GM19238 (cell line): Measurements from ENCODE around the gene PITX1.
"Not testable (repeated sequence)": the region's sequence is repeated elsewhere in the genome, so short reads cannot be mapped to it uniquely, and the experiment has no call there.

Experiments used
- DNase-seq: peaks from one replicate; pipeline ENCODE4 v3.0.0; 2011; ENCODE audit warnings: low spot score; ENCODE audit not compliant: insufficient read length

PITX1 gene

DNA sequence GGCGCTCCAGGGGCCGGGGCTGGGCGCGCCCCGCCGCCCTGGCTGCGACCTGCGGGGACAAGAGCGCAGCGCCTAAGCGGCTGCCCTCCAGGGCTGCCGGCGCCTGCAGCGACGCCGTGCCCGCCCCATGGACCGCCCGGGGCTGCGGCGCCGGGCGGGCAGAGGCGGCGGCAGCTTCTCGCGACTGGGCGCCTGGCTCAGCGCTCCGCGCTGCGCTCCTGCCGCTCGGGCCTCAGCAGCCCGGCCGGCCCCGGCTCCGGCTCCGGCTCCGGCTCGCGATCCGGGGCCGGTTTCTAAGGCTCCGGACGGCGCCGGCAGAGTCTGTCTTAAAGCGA is at the start of gene PITX1:
Gene PITX1, minus strand, starts transcription at position 328 of the 335 bp plus-strand sequence. CDS start 347 bp downstream, outside the sequence.
- DNase-seq, result no peak

DNA sequence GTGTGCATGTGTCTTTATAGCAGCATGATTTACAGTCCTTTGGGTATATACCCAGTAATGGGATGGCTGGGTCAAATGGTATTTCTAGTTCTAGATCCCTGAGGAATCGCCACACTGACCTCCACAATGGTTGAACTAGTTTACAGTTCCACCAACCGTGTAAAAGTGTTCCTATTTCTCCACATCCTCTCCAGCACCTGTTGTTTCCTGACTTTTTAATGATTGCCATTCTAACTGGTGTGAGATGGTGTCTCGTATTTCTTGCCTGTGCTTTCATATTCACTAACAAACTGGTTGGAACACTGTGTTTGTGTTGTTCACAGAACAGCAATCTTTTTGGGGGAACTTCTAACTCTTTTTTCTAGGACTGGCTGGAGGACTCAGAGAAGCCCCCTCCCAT is 49.3 kb upstream of the PITX1 start:
- DNase-seq, result not testable (repeated sequence)

DNA sequence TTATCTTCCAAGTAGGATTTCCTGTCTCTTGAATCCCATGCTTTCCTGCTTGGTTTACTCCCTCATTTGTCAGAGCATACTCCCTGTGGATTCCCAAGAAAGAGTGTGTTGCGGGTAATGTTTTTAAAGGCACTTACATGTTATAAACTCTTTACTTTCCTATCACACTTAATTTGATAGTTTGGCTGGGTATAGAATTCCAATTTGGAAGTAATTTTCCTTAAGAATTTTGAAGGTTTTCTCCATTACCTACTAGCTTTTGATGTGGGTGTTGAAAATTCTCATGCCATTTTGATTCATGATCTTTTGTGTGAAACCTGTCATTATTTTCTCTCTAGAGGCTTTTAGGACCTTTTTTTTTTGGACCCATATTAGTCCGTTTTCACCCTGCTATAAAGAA is 47.2 kb upstream of the PITX1 start:
- no peak for DNase-seq

DNA sequence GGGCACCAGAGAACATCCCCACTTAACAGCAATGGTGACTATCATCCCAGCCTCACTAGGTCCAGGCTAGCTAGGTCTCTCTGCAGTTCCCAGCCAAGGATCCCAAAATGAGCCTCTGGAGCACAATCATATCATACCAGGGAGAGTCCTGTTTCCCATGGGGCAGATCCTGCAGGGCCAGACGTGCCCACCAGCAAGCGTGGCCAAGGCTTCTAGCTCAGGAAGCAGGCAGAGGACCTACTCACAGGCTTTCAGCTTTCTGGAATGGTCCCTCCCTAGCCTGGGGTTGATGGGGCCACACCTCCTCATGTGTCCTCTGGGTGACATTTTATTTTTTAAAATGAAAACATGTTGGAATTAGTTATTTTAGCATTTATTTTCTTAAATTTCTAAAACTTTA is 45.7 kb upstream of the PITX1 start:
- DNase-seq, result no peak

DNA sequence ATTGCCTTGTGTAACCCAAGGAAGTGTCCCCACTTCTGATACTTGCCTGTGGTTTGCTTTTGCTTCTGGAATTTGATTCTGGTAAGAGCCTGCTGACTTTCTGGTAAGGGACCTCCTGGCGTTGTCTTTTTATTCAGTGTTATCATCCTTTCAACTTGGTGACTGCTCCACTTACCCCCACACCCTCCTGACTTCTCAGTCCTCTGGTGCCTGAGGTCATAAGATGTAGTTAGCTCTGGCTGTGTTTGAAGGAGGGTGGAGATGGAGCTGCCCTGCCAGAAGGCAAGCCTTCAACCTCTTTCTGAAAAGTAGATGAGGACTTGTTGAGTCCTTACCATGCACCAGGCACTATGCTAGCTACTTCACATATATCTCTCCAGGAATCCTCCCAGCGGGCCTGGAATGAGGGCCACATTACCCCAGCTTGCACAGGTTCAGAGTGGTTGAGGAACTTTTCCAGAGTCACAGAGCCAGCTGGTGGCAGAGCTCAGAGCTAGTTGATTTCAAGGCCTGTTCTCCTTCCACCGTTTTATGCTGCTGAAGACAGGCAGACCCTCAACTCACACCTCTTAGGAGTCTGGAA is 45.2 kb upstream of the PITX1 start:
- DNase-seq, result no peak

DNA sequence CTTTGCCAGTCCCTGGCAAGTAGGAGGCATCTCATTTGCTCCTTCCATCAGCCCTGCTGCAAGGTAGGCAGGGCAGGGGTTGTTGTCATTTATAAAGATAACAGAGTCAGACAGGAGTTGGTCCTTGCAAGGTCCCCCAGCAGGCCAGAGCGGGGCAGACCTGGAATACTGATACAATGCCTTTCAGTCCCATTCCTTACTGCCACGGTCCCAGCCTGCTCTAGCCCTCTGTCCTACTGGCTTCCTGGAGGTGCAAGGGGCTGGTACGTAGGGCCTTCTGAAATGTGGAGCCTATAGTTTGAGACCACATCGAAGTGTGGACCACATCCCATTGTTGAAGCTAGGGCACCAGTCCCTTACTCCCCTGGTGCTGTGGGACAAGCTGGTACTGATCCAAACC is 42.8 kb upstream of the PITX1 start:
- no peak for DNase-seq

DNA sequence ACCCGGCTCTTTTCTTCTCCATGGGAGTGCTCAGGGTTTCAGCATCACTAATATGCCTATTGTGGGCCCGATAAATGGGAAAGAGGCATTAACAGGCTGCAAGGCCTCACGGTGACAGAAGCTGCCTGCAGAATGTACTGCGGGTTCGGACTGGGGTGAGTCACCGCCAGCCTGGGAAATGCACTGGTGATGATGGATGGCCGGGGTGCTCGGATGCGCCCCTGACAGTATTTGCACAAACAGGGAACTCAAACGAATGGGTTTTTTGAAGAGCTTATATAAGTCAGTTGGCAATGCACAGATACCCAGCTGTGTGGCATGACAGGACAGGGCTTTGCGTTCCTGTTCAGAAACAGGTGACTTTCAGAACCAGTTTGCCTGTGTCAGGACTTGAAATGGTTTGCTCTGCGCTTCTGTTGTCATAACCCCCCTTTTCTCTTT is 42.0 kb upstream of the PITX1 start:
- no peak for DNase-seq

DNA sequence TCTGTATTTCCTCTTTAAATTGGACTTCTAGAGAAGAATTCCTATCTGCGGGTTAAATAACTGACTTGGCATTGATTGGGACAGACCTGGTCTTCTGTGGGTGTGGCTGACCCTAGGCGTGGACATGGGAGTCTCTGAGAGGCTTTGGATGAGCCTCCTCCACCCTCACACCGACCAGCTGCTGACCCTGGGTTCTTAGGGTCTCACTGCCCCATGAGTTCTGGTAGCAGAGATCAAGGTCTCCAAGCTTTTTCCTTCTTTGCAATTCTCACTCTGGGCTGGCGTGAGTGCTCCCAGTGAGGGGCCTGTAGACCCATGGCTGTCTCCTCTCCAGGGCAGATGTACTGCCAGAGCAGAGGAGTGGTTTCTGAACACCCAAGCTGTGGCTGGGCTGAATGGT is 41.6 kb upstream of the PITX1 start:
- DNase-seq, result no peak

DNA sequence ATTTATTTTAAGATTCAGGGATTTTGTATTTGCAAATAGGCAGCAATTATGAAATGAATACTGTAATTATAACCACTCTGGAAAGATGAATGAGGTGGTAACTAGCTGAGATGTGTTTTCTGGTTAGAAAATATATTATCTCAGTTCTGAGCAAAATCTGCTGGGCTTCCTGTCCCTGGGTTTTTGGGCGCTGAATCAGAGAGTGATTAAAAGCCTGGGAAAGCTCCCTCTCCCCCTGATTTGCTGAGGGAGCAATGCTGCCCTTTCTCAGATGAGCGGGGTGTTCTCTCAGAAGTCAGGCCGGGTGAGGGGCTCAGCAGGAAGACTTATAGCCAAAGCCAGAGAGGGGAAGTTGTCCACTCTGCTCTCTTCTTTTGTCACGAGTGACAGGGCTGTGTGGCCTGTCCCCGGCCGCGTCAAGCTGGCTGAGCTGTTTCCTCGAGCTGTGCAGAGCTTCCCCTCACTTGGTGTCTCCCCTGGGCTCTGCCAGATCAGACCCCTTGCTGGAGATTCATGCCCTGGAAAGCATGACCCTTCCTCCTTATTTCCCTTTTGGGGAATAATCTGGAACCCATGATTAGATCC is 39.8 kb upstream of the PITX1 start:
- DNase-seq, result no peak

DNA sequence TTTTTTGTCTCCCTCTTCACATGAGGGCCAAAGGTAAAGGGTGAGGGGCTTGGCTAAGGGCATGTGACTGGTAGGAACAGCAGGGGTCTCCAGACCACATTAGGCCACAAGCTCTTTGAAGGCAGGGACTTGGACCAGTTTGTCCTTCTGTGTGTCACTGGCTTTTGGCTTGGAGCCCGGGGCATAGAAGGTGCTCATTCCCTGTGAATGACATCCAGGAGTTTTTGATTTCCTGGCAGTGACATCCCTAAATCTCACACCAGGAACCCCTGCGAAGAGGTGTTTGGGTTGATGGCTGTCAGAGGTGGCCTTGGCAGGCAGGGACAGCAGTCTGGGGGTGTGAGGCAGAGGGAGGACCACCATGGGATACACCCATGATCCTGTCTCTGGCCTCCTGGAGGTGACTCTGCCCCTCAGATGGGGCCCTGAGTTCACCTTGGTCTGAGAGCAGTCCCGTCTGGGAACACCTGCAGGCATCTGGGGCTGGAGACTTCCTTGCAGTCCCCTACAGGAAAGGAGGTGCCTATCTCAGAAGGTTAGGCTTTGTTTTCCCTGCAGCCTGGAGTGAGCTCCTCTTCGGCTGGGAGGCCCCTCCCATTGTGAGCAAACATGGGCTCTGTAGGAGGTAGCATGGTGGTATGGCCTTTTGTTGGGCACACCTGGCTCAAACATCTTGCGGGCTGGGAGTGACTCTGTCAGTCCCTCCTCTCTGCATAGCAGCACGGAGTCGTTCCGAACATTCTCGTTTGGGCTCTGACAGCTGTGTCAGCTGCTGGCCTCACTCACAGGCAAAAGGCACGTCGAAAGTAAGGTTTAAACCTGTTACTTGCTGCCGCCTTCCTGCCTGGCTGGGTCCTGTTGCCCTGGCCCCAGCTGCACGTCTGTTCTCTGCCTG is 38.6 kb upstream of the PITX1 start:
- DNase-seq, result no peak

DNA sequence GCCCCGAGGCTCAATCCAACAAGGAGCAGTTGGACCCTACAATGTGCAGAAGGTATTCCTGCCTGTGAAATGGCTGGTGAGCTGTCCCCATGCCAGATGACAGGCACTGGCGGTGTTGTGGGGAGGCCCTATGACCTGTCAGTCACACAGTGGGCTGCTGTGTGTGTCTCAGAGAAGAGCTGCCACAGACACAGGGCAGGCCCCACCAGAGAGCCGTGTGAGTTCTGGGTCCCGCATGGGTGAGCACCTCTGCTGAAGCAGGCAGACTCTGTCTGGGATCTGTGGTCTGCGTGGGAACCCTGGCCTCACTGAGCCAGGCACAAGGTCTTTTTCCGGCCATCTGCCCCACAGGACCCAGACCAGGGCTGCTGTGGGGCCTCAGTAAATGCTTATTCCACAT is 37.3 kb upstream of the PITX1 start:
- no peak for DNase-seq

DNA sequence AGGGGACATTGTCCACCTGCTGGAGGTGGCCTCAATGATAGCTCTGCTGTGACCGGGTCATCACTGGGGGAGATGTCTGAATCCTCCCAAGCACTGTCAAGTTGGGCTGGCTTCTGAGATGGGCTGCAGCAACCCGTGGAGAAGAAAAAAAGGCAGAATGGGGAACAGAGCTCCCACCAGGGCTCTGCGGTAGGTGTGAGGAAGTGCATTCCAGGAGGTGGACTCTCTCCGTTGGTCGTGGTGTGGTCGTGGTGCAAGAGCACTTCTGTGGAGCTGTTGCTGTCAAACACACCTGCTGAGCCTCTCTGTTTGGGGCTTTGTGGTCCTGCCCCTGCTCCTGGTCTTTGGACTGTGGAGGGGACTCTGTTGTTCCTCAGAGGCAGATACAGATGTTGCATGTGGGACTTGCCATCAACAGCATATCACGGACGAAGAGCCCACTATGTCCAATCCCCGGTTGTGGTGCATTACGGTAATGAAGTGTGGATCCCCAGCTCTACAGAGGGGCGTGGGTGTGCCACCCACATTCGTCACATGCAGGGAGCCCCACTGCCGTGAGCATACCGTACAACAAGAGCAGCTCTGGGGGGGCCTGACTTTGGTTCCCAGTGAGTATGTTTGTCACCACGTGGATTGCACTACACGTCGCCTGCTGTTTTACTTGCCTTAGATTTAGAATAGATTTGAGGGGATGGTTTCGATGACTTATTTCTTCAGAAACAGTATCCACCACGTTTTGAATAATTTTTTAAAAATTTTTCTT is 36.0 kb upstream of the PITX1 start:
- DNase-seq, result no peak

DNA sequence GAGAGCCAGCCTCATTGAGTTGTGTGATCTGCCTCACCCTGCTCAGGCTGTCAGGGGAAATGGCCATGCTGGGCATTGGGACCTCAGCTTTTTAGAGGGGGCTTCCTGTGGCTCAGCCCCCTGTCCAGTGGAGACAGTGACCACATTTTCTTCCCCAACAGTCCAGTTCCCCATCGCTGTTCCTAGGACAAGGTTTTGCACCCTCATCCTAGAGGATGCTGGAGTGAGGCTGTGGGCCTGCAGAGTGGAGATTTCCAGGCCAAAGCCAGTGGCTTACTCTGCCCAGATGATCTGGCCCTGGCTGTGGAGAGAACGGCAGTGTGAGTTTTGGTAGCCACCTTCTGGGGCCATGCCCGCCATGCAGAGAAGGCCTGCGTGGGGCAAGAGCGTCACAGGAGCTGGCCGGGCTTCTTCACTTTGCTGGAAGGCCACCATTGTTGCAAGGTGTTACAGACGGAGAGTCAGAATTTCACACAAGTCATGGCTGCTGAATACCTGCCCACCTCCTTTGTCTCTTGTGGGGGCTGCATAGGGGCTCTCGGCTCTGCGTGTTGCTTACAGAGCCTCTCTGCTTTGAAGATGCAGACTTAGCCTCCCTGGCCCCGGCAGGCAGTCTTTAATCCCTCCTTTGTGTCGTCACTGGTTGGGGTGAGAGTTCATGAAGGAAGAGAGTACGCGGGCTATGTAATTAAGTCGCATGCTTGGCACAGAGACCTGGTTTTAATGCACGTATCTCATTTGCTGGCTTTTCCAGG is 35.2 kb upstream of the PITX1 start:
- DNase-seq, result no peak

DNA sequence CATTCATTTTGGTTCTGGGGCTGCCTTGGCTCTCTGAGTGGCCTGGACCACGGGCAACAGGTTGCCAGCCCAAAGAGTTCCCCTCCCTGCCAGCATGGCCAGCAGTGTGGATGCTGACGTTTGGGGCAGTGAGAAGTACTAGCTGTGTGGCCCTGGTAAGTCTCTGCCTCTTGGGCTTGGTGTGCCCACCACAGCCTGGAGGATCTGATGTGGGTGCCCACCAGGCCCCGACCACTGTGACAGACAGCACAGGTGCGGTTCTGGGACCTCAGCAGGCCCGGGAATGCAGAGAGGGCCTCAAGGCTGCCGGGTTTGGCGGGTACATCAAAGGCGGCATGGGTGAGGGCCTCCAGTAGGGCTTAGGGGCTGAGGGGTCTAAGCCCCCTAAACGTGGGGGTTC is 33.6 kb upstream of the PITX1 start:
- no peak for DNase-seq

DNA sequence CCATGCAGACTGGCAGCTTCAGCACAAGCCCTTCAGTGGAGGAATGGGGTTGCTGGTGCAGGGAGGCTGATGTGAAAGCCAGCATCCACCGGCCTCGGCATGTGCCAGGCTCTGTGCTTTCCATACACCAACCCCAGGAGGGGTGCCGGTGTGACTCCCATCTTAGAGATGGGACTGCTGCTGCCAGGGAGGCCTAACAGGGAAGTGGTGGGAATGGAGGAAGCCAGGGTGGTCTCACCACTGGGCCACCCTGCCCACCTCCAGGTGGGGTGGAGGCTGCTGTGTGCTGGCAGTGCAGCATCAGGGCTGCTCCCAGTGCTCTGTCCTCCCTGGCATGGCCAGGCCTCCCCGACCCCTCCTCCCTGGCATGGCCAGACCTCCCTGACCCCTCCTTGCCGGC is 32.8 kb upstream of the PITX1 start:
- no peak for DNase-seq

DNA sequence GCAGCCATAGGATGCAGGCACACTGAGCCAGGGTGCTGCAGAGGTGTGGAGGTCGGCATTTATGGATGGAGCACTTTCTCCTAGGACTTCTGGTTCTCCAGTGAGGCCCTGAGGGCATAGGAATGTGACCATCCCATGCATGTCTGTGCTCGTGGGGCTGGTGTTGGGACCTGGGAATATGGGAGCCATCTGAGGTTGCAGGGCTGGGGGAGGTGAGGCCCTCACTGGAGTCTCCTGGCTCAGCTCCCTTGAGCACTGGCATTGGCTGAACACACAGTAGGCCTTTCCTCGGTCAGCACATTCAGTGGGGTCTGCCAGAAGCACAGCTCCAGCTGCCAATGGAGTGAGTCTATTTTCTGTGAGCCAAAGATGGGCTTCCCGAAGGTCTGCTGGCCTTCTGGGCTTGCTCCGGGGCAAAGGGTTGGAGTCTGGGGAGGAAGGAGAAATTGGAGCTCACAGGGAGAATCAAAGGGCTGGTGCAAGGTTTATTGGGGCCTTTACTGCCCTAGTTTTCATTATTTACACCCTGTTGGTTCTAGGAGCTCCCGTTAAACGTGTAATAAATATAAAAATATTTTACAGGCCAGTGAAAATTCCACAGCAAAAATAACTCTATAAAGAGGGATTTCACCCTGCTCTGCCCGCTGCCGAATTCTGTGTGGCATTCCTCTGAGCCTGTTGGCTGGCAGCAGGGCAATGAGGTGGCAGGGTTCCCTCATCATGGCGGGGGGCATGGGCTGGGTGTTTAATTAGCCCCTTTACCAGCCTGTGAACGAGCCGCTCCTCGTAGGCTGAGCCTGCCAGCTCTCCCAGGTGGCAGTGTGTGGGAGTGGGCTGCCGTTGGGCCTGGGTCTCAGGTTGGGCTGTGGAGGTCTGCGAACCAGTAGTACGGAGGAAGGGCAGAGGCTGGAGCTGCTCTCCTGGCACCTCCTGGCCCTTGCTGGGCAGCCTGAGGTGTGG is 31.6 kb upstream of the PITX1 start:
- DNase-seq, result no peak

DNA sequence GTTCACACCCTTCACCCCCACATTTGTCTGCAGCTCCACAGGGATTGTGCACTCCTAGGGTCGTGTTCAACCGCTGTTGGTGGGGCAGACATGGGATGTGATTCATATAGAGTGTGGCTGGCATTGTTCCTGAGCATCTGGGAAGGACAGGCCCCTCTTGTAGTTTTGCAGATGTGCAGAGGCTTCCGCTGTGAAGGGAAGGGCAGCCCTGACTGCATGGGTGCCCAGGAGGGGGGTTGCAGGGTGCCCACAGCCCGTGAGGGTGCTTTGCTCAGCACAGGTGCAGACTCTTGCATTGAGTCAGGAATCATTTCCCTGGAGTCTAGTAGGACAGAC is 30.2 kb upstream of the PITX1 start:
- DNase-seq, result no peak

DNA sequence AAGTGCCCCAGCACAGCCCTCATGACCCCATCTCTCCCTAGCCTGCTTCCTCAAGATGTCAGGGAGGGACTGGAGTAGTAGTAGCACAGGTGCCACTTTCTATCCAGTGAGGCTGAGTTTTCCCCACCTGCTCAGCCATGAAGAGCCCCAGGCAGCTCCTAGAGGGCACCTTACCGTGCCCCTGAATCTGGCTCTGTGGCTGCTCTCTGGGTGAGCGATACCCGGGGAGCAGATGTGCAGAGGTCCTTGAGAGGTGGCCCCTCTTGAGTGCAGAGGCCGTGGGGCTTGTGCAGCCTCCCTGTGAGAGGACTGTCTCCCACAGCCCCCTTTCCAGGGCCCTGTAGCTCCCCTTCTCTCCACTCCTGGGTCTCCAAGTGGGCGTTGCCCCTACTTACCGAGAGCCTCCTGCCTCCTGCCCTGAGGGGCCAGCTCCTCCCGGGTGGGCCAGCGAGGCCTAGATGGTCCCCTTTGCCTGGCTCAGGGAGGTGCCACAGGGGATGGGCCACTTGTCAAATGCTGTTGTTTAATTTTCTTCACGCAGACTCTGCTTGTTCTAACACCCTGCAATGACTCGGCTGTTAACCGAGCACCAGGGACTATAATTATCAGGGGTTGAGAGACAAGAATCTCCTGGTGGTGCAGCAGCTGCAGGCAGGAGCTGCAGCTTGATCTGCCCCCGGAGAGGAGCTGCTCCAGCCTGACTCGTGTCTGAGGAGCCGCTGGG is 29.6 kb upstream of the PITX1 start:
- no peak for DNase-seq

DNA sequence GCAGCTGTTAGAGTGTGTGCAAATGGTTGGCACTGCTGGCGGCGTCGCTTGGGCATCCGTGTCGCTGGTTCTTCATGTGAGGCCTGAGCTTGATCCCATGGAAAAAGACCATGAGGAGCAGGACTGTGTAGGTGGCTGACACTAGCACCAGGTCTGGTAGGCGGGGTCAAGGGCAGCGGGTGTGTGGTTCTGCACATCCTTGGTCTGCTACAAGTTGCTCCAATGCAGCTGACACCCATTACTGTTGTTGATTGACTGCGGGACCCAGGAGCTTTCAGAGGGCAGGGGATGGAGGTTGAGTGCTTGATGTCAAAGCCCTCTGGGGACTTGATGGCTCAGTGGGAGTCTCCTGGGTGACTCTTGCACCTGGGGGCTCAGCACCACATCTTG is 29.0 kb upstream of the PITX1 start:
- no peak for DNase-seq
